COLO829 (cell line): ENCODE results near the gene ATP1B1.
"Not testable (repeated sequence)": the region's sequence is repeated elsewhere in the genome, so short reads cannot be mapped to it uniquely, and the experiment has no call there.

ENCODE experiments used
- DNase-seq: peaks from one replicate; pipeline ENCODE4 v3.0.0; 2012; ENCODE audit warnings: low spot score

The ATP1B1 gene

DNA sequence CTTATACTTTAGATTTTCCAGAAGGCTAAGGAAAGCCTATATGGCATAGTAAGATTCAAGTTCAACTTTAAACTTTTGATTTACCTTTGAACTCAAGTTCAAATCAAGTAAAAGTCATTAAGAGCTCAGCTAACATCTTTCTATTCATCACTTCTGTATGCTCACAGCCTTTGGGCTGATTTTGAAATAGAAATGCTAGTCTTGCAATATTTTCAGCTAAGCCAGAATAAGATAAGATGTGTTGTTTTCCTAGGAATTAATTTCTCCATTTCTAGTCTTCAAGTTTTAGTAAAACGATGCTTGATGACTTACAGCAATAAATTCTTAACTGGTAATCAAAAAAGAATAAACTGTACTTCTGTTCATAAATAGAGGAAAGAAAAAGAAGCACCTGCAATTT lies 35.6 kb downstream of the ATP1B1 start:
- no peak for DNase-seq

DNA sequence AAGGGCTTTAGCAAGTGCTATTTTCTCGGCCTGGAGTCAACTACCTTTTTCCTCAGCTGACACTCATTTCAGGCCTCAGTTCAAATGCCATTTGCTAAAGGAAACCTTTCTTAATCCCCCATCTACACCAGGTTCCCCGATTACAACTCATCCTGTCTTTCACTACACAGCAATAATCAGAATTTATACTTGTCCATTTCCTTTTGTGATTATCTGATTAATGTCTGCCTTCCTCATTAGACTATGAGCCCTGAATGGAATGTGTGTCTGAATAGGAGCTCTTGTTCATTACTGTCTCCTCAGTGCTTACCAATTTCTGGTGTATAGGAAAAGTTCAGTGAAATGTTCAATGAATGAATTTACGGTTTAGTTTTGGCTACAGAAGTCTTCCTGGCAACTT lies 36.9 kb downstream of the ATP1B1 start:
- DNase-seq, result no peak

DNA sequence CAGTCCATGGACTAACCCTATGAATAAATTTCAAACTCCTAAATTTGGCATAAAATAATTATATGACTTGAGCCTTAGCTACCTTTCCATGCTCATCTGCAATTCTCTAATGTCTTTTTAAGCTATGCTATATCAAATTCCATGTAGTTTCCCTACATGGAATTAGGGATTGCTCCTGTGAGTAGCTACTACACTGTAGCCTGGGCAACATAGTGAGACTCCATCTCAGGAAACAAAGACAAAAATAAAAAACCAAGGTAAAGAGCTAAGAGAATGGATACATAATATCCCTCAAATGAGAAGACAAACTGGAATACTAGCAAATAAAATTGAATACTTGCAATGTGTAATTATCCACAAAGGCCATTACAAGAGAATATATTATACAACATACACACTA lies 37.5 kb downstream of the ATP1B1 start:
- no peak for DNase-seq

DNA sequence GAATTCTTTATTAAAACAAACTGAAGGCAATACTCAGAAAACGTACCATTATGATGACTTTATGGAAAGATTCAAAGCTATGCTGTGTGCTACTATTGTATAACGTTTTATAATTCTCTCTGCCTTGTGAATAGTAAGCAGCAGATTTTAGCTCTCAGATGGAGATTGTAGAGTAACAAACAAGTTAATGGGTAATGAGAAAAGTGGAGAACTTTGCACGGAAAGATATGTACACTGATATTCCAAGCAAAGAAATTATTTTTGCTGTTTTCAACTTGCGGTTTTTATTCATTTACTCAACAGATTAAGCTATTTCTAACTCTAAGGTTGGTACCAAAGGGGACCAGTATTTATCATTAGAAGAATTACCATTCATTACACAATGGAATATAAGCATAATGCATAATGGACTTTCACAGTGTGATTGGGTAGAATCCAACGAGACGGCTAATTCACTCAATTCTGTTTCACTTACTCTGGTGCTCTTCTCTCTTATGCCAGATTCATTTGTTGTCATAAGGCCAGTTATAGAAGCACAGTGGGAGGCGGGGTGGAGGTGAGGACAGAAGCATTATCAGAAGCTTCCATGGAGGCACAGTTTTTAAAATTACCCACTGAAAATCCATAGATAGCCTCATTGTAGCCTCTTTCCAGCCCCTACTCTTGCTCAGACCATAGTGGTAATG lies 38.6 kb downstream of the ATP1B1 start:
- peak; percentile 26 for DNase-seq

DNA sequence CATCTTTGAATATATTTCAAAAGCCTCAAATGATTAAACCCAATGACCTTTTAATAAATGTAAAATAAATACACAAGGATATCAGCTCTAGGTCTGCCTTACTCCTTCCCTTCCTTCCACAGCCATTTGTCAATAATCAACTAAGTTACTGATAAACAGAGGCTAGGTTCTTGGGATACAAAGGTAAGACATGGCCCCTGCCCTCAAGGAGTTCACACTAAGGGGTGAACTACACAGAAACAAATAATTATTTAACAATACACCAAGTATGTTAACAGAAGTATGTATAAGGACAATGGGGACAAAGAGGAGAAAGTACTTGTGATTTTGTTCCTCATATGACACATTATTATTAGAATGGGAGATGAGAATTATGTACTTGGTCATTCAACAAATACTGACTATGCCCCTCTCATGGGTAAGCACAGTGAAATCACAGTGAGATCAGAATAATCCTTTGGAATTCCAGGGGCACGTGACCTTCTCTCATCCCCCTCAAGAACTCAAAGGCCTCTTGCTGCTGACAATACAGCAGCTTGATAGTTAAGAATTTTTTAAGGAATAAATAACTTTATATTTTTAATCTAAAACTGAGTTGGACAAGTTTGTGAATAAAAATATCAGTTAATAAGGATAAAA lies 40.2 kb downstream of the ATP1B1 start:
- no peak for DNase-seq

DNA sequence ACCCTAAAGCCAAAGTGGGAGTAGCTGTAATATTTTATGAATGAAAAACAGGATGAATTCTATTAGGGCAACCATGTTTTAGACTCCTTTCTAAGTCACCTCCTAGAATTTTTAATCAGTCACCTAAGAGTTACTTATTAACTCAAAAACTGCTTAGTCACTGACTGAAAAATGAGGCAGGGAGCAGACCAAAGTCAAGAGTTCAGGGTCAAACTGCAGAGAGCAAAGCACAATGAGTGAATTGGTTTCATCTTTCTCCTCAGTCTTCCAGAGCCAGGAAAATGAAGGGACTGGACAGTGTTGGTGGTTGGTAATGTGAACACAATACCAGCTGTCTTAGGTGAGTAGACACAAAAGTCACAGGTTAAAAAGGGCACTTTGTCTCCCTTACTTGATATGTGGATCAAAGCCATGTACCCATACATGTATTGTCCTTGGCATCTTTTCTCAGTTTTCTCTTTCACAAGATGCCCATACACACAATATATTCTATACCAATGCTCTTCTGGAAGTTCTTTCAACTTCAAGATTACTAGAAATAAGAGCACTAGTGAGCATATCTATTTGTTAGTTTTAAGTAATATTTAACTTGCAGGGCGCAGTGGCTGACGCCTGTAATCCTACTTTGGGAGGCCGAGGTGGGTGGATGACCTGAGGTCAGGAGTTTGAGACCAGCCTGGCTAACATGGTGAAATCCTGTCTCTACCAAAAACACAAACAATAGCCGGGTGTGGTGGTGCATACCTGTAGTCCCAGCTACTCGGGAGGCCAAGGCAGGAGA lies 42.2 kb downstream of the ATP1B1 start:
- no peak for DNase-seq

DNA sequence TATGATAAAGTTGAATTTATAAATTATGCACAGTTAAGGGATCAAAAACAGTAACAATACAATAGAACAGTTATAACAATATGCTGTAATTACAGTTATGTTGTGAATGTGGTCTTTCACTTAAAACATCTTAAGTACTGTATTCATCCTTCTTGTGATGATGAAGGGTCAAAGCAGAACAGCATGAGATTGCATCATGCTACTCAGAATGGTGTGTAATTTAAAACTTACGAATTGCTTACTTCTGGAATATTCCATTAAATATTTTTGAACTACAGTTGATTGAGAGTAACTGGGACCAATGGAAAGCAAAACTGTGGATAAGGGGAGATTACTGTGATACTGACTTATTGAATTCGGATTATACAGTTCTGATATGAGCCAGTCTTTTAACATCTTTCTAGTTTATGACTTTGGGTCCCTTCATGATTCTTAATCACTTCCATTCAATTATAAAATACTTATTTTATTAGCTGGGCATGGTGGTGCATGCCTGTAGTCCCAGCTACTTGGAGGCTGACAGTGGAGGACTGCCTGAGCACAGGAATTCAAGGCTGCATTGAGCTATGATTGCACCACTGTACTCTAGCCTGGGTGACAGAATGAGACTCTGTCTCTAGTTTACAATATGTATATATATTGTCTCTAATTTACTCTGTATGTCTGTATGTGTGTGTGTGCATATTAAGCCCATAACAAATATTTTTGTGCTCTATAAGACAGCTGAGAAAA lies 43.2 kb downstream of the ATP1B1 start:
- no peak for DNase-seq

DNA sequence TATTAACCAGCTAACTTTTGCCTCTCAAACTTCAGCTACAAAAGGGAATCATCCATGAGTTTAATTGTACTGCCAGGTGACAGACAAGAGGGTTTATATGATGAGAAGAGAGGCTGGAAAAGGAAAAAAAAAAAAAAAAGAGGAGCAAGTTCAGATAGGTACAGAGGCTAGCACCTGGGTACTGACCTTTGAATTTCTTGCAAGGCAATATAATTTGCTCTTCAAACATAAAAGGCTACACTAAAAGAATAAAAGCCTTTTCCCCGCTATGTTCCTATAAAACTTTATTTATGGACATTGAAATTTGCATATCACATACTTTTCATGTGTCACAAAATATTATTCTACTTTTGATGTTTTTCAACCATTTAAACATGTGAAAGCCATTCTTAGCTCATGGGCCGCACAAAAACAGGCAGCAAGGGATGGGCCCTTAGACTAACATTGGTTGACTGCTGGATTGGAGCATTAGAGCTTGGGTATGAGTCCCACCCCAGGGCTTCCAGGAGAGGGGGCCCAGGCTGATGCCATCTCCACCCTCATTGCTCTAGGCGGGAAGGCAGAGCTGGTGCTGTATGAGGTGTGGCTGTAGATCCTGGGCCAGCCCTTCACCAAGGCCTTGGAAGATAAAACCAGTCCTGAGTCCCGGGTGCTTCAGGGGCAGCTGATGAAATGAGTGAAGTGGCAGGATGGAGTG lies 44.3 kb downstream of the ATP1B1 start:
- no peak for DNase-seq

DNA sequence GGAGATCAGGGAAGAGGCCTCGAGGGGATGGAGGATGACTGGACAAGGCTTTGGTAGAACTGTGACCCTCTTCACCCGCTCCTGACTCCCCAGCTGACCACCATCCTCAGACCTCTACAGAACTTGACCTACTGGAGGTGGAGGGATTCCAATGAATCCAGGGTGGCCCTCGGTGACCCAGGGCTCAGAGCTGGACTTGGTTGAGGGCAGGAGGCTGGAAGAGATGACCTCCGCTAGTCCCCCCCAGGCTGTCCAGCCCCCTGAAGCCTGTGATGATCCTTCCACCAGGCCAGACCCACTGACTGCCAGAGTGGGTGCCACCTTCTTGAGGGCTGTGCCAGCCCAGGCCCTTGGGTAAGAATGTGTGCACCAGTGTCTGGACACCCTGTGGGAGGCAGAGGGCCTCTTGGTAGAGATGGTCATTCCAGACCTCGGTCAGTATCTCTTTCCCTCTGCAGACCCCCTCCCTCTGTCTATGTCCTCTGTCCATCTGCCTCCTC lies 44.9 kb downstream of the ATP1B1 start:
- DNase-seq, result no peak

DNA sequence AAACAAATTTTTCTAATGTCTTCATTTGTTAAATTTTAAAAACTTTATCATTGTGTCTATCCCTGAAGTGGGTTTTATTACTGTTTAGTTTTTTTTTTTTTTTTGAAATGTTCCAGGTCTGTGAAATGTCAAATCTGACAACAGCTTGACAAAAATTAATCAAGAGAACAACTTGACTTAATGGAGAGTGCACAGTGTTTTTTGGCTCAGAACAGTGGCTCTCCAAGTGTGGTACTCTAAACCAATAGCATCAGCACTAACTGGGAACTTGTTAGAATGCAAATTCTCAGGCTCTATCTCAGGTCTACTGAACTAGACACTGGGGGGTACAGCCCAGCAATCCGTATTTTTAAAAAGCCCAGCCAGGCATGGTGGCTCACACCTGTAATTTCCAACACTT lies 49.2 kb downstream of the ATP1B1 start:
- DNase-seq, result no peak

DNA sequence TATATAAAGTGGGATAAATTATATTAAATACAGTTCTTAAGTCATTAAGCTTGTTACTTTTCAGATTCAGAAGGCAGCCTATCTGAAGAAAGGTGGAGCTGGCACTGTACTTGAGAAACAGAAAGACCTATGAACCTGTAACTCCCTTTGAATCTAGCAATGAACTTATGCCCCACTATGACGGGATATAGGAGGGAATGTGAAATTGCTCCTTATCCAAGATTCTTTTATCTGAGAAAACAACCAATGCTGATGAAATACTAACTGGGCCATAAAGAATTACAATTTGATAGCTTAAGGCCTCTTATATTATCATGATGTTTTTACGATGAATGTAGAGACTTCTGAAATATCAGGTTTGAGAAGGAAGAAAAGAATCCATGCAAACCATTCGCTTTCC lies 50.1 kb downstream of the ATP1B1 start:
- no peak for DNase-seq

DNA sequence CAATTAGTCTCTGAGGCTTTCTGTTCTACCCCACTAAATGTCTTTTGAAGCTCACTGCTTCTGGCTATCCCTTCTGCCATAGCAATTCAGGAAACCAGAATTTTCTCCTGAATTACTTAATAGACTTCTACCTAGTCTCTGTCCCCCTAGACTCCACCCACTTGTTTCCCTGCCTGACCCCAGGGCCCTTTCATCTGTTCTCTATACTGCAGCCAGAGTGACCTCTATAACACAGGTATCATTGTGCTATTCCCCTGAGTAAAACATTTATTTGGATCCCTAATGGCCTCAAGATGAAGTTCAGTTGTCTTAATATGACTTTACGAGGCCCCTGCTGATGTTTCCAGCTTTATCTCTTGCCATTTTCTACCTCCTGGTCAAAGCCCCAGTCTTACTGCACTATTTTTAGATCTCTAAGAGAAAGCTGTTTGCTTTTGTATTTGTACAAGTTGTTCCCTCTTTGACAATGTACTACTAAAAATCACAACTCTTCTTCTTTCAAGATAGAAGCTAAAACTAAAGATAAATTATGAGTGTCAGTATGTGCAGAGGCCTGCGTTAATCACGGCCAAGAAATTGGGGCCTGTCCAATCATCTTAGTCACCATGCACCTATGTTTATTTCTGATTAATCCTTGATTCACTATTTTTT lies 54.5 kb downstream of the ATP1B1 start:
- DNase-seq, result no peak

DNA sequence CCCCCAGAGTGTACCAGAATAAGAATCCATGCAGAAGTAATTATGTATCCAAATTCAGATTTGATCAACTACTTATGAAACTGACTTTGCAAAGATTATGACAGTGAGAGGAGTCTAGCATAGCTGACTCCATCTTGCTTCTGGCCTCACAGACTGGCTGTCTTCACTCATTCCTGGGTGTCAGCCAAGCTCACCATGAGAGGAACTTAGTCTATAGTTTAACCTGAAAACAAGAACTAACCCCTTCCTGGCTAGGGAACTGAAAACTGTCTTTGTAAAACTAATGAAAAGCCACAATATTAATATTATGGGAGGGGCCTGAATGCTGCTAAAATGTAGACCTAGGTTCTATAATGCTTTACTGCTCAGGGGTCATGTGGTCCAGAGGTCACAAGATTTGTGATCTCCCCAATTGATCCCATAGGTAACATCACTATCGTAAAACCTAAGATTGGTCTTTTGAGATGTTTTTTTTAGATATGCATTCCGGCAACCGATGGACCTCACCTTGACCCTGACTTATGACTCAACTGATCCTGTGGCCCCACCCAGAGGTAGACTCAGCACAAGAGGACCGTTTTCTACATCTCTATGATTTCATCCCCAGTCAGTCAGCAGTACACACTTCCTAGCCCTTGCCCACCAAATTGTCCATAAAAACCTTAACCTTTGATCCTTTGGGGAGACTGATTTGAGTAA lies 55.2 kb downstream of the ATP1B1 start:
- no peak for DNase-seq

DNA sequence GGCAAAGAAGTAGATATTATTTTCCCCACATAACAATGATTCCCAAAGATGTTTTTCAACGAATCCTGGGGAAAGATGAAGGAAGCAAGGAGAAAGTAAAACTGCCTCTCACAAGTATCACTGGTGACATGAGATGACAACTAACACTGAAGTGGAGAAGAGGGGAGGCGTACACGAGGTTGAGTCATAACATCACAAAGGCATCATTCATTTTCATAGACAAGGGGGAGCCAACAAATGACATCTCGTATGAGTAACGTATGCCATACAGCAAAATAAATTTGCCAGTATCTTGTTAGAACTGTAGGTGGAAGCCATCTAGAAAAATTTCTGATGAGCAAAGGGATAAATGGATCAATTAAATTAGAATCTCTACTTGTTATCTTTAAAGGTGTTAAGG lies 56.6 kb downstream of the ATP1B1 start:
- peak; percentile 85 for DNase-seq

DNA sequence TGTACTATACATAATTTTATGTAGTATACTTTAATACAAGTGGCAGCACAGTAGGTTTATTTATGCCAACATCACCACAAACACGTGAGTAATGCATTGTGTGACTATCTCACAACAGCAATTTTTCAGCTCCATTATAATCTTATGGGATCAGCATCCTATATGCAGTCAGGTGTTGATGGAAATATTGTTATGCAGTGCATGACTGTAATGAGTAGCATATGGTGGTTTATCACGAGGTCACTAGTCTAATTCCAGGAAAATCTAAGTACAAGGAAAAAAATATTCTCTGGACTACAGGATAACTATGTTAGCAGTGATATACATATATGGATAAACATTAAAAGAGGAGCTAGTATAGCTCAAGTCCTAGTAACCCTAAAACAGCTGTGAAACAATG lies 69.0 kb downstream of the ATP1B1 start:
- no peak for DNase-seq

DNA sequence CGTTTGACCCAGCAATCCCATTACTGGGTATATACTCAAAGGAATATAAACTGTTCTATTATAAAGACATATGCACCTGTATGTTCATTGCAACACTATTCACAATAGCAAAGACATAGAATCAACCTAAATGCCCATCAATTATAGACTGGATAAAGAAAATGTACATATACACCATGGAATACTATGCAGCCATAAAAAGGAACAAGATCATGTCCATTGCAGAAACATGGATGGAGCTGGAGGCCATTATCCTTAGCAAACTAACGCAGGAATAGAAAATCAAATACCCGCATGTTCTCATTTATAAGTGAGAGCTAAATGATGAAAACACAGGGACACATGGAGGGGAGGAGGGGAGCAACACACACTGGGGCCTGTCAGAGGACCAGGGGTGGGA lies 72.9 kb downstream of the ATP1B1 start:
- DNase-seq, result not testable (repeated sequence)

DNA sequence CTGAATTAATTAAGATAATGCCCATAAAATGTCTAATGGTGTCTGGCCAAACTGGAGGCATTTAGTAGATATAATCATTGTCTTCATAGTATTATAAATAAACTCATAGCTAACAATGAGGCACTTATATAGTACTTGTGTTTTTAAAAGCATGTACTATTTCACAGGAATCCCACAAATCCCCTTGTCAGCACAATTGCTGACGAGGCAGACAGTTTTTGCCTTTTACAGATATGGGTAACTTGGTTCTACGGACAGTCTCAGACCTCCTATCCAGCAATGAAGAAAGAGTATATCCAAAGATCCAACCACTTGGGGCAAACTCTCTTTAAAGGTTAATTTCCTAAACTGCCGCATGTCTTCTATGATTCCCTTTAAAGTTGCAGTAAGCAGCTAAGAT lies 73.7 kb downstream of the ATP1B1 start:
- DNase-seq, result peak; percentile 16
